GM12875 (cell line): Measurements from ENCODE around the gene SGPP2.

Experiments
- H3K4me3 ChIP-seq: one replicate; pipeline ENCODE4 v1.5.1; 2011; ENCODE audit warnings: low read depth, low read length, control low read depth
- TF ChIP-seq, protein P1 (sequence below): IDR thresholded peaks from 2 replicates; pipeline ENCODE4 v1.5.1; 2011; ENCODE audit warnings: low read depth, mild to moderate bottlenecking, control low read depth, inconsistent platforms, low read length, moderate library complexity, borderline replicate concordance; ENCODE audit not compliant: insufficient read depth

SGPP2 gene

GRCh38 chr2:222525811-222526210 is 101.5 kb downstream of the SGPP2 start:
- TF ChIP-seq, protein P1, sequence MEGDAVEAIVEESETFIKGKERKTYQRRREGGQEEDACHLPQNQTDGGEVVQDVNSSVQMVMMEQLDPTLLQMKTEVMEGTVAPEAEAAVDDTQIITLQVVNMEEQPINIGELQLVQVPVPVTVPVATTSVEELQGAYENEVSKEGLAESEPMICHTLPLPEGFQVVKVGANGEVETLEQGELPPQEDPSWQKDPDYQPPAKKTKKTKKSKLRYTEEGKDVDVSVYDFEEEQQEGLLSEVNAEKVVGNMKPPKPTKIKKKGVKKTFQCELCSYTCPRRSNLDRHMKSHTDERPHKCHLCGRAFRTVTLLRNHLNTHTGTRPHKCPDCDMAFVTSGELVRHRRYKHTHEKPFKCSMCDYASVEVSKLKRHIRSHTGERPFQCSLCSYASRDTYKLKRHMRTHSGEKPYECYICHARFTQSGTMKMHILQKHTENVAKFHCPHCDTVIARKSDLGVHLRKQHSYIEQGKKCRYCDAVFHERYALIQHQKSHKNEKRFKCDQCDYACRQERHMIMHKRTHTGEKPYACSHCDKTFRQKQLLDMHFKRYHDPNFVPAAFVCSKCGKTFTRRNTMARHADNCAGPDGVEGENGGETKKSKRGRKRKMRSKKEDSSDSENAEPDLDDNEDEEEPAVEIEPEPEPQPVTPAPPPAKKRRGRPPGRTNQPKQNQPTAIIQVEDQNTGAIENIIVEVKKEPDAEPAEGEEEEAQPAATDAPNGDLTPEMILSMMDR: no peak
- no peak overlapping the region for H3K4me3 ChIP-seq

DNA sequence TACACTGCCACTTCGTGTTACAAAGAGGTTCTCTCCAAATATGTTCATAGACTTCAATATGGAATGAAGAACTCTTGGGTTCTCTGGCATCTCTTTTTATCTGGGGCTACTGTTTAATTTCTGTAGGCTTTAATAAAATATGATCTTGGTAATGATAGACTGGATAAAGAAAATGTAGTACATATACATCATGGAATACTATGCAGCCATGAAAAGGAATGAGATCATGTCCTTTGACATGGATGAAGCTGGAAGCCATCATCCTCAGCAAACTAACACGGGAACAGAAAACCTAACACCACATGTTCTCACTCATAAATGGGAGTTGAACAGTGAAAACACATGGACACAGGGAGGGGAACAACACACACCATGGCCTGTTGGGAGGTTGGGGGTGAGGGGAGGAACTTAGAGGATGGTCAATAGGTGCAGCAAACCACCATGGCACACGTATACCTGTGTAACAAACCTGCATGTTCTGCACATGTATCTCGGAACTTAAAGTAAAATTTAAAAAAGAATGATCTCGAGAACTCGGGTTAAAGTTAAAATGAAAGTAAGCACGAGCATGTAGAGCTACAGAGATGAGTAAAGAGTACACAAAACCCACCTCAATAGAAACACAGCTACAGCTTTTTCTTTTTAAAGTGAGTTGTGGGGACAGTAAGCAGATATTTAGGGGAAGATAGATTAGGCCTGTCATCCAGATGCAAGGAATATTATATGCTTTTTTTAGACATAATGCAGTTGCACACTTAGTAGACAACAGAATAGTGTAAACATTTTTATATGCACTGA is 102.3 kb downstream of the SGPP2 start:
- TF ChIP-seq, protein P1: no peak
- no peak overlapping the region for H3K4me3 ChIP-seq

- TF ChIP-seq, protein P1: no peak
These were observed 108.0 kb downstream of the SGPP2 start for GRCh38 chr2:222532315-222532714.

GRCh38 chr2:222535477-222535876 is 111.1 kb downstream of the SGPP2 start:
- TF ChIP-seq, protein P1: no peak
- no peak overlapping the region for H3K4me3 ChIP-seq

More at GRCh38 chr2:222532315-222532714, 108.0 kb downstream of the SGPP2 start:
- no peak overlapping the region for H3K4me3 ChIP-seq

DNA sequence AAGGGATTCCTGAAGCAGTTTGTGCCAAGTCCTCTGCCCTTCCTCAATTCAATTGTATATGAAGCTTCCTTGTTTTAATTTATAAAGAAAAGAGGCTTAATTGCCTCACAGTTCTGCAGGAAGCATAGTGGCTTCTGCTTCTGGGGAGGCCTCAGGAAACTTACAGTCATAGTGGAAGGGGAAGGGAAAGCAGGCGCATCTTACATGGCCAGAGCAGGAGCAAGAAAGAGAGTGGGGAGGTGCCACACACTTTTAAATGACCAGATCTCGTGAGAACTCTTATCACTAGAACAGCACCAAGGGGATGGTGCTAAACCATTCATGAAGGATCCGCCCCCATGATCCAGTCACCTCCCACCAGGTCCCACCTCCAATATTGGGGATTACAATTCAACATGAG is 114.2 kb downstream of the SGPP2 start:
- no peak overlapping the region for H3K4me3 ChIP-seq
- TF ChIP-seq, protein P1: no peak

GRCh38 chr2:222544661-222545060 is 120.3 kb downstream of the SGPP2 start:
- TF ChIP-seq, protein P1: no peak
- no peak overlapping the region for H3K4me3 ChIP-seq
